GM18870 (cell line): ENCODE measurements around the gene ARHGEF28.

Experiments
- ATAC-seq: cut with Tn5 transposase; IDR thresholded peaks from one replicate; pipeline ENCODE4 v1.9.1; 2021; ENCODE audit warnings: moderate library complexity; ENCODE audit not compliant: unreplicated experiment

The ARHGEF28 gene

DNA sequence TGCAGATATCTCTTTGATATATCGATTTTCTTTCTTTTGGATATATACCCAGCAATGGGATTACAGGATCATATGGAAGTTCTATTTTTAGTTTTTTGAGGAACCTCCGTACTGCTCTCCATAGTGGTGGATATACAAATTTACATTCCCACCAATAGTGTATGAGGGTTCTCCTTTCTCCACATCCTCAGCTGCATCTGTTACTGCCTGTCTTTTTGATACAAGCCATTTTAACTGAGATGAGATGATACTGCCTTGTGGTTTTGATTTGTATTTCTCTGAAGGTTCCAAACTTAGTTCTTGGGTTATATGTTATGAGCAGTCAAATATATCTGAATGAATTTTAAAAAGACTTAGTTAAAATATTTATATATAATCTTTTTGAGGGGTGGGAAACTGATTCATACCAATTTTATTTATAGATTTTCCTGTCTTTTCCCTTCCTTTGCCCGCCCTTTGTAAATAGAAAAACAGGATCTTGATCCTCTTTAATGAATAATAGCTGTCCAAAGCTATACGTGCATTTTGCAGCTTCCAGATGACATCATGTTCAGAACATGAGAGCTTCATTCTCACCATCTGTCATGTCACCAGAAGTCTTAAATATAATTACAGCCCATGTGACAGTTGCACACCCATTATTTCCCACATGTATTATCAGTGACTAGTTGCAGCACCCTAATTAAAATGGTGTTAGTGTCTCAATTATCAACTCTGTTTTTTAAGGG, 6.2 kb upstream of the ARHGEF28 start:
- no peak for ATAC-seq

DNA sequence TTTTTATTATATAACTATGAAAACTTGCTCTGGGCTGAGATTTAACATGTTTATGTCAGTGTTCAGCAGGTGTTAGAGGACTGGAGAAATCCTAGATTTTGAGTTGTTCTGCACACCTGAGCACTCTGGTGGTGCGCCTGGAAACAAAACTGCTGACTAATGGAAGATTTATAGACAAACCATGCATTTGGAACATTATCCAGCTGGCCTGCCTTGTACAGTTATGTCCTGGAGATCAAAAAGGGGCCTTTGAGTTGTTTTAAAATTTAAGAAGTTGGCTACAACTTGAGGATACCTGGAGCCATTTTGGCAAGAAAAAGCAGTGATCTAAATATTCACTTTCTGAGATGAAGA, 5.7 kb upstream of the ARHGEF28 start:
- no peak for ATAC-seq

- no peak for ATAC-seq
Measured at GRCh38 chr5:73623060-73623459, 2.9 kb upstream of the ARHGEF28 start.

DNA sequence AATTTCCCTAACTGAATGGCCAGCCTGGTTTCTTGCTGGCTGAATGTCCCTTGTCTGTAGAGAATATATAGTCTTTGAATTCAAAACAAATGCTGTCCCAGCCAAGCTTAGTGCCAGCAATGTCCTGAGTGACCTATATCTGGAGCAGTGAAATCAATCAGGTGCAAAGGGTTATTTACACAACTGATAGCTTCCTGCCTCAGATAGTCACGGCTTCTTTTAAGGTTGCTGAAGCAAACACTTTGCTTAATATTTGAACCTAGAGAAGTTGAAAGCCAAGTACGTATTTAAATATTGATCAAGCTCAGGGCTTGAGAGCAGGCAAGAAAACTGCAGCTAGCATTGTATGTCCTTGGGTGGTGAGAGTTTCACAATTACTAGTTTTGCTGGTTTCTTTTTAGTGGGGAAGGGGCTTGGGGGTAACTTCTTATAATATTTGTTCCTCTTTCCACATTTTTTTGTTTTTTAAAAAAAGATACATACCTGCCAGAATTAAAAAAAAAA, 2.0 kb upstream of the ARHGEF28 start:
- no peak for ATAC-seq

- ATAC-seq = no peak
Measured at GRCh38 chr5:73624888-73625287, 1.1 kb upstream of the ARHGEF28 start.

GRCh38 chr5:73625372-73625943, 538 bp upstream of the ARHGEF28 start:
- ATAC-seq = no peak

DNA sequence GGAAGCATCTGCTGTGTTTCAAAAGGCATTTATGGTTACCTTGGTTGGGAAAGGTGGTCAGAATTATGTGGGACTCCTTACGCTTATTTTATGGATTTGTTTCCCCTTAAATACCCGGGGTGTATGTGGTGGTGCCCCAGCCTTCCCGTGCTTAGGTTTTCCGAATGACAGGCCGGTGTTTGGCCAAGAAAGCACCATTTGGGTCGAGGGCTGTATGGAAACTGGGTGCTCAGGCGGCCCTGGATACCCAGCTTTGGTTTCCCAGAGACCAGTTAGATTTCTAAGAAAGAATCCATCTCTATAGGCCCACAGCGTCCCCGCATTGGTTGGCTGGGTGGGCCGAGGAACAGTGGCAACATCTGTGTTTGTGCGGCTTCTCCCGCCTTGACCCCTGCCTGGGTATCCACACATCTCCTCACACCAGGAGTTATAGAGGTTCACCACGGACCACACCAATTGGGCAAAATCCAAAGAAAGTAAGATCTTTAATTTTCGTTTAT, 868 bp downstream of the ARHGEF28 start:
- no peak for ATAC-seq

DNA sequence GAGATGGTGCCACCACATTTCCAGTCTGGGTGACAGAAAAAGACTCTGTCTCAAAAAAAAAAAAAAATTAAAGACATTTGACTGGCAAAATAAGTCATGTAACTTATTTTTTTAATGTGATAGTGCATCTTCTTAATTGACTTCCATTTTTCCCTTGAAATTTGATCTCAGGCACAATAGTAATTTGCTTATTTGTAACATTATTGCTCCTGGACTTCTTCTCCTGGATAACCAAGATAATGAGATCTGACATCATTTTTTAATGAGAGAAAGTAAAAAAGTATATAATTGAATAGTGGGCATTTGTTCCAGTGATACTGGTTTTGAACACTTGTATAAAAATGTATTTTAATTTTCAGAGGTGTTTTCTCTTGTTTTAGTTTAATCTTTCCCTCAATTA, 3.5 kb downstream of the ARHGEF28 start:
- no peak for ATAC-seq

DNA sequence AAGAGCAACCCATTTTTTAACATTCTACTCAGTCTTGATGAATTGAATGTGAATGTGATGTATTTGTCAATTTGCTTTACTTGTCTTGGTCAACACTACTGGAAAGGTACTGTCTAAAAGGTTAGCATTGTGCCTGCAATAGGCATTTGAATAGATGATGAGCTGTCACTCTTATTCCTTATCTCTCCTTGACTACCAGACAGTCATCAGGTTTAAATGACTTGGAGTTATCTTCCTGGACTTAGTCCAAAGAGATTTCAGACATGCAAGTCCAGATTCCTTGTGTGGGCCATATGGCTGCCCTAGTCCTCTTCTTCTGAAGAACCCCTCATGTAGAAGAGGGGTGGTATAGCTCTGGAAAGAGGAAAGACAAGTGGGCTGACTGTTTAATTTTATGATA, 4.8 kb downstream of the ARHGEF28 start:
- no peak for ATAC-seq

DNA sequence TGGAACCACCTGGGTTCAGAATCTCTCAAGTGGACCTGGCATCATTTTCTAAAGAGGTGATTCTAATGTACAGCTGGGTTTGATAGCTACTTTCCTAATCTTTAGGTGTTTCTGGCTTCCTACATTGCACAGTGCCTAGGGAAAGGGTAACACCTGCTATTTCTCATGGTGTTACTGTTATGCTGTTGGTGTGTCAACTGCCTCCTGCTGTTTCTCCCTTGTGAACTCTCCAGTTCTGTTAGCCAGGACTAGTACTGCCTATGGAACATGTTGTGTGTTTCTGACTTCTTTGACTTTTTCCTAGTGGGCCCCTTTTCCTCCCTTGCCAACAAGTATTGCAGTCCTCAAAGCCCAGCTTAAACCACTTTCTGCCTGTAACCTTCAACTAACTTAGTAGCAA, 5.5 kb downstream of the ARHGEF28 start:
- ATAC-seq = no peak

DNA sequence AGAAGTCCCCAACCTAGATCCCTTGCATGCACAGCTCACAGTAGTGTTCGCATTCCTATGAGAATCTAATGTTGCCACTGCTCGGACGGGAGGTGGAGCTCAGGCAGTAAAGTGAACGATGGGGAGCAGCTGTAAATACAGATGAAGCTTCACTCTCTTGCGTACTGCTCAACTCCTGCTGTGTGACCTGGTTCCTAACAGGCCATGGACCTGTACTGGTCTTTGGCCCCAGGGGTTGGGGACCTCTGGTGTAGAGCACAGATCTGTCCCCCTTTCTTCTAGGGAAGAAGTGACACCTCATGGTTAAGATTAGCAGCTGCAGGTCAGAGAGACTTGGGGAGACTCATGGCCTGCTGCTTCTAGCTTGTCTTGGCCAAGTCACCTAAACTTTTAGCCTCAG, 7.1 kb downstream of the ARHGEF28 start:
- ATAC-seq = no peak

DNA sequence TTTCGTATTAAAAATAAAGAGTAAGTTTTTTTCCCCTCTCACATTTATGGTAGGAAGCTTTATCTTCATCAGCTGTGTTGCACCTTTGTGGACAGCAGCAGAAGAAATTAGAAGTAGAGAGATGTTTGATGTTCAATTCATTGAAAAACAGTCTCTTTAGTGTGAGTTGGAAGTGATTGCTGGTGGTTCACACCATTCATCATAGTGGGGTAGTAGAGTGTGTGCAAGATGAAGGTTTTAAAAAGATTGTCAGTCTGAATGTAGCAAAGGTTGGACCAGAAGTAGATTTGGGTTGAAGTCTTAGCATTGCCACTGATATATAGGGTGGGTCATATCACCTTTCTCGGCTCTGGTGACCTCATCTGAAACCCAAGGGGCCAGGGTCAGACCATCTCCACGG, 10.4 kb downstream of the ARHGEF28 start:
- no peak for ATAC-seq

GRCh38 chr5:73637565-73637964, 11.6 kb downstream of the ARHGEF28 start:
- ATAC-seq = no peak

DNA sequence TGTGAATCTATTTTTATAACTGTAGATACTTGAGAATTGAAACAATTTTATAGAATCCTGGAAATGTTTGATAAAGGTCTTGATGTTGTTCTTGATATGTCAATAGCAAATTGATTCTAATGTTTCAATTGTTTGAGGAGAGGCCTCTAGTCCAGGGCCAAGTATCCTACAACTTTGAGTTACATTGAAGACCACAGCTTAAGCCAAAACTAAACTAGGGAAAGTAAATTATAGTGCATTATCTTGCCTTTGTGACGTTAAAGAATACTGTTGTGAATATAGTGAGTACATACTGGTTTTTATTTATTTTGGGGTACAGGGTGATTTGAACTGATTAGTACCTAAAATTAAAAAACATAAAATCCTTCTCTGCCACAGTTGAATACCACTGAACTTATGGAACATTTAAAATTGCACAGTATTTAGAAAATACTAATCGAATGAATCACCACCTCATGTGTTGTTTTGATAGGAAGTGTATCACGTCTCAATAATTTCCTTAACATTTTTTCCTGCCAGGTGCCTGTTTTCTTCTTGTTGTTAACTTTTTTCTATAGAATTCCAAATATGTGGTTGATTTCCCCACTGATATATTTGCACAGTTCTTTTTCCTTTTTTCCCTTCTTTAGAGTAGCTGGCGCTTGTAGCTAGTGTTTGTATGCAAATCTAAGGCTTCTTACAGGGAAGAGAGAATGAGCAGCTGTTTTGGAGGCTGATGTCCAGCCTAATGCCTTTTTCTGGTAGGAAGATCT, 12.5 kb downstream of the ARHGEF28 start:
- no peak for ATAC-seq

- no peak for ATAC-seq
Measured at GRCh38 chr5:73640861-73641320, 14.9 kb downstream of the ARHGEF28 start.

GRCh38 chr5:73641811-73642210, 15.8 kb downstream of the ARHGEF28 start:
- ATAC-seq = no peak

DNA sequence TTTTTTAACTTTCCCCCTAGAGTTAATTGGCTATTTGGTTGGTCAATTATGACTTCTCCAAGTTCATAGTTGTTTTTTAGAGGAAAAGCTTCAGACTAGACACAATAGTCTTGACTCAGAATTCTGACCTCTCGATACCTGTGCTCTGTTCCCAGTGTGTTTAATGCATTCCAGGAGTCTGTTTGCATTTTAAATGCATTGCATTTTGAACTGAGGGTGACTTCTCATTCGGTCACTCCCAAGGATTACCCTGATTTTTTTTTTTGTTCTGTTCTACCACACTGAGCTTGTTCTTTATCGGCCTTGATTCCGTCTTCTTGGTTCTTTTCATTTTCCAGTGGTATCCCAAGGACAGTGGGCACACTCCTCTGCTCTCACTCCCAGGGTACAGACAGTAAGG, 16.3 kb downstream of the ARHGEF28 start:
- ATAC-seq = no peak

DNA sequence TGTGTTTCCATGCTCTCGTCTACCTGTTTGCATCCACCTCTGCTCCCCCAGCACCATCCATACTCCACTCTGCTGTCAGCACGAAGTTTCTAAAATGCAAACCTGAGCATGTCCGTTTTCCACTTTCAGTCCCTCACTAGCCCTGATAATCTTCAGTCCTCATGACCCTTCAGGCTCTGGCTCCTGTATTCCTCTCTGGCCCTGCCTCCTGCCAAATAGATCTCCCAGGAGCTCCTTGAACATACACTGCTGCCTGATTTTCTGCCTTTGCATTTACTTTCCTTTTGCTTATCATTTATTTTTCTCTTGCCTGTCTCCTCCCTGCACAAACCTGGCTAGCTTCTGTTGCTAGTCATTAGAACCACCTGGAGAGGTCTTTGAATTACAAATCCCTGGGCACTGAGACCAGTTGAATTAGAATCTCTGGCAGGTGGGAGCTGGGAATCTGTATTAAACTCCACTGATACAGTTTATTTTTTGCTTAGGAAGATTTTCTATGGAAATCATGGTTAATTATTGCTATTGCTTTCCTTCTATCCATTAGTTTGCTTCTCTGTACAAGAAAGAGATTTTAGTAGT, 18.5 kb downstream of the ARHGEF28 start:
- no peak for ATAC-seq

- no peak for ATAC-seq
Measured at GRCh38 chr5:73647721-73648120, 21.7 kb downstream of the ARHGEF28 start.

- ATAC-seq = no peak
Measured at GRCh38 chr5:73648515-73648914, 22.5 kb downstream of the ARHGEF28 start.

- ATAC-seq = no peak
Measured at GRCh38 chr5:73649926-73650325, 23.9 kb downstream of the ARHGEF28 start.
